IMR-90 (cell line): ENCODE measurements around the gene CXCL6.

Experiments
- BHLHE40 ChIP-seq: fragments of 150-350 bp; IDR thresholded peaks from 2 replicates; pipeline ENCODE4 v1.6.1; 2016; ENCODE audit warnings: mild to moderate bottlenecking, low read depth, low read length
- CTCF ChIP-seq: conservative IDR thresholded peaks from 2 replicates; pipeline ENCODE4 v1.5.1; 2012; ENCODE audit warnings: mild to moderate bottlenecking, low read depth, low read length, improper control_type of control experiment
- FOS ChIP-seq: fragments of 150-350 bp; IDR thresholded peaks from 2 replicates; pipeline ENCODE4 v1.6.1; 2016; ENCODE audit warnings: low read depth, low read length
- MAFK ChIP-seq: IDR thresholded peaks from 2 replicates; pipeline ENCODE4 v1.6.1; 2012; ENCODE audit warnings: low read depth, low read length, improper control_type of control experiment
- POLR2A ChIP-seq: IDR thresholded peaks from 2 replicates; pipeline ENCODE4 v1.6.1; 2012; ENCODE audit warnings: mild to moderate bottlenecking, low read depth, low read length
- RAD21 ChIP-seq: IDR thresholded peaks from 2 replicates; pipeline ENCODE4 v1.6.1; 2012; ENCODE audit warnings: low read length, improper control_type of control experiment
- RCOR1 ChIP-seq: IDR thresholded peaks from 2 replicates; pipeline ENCODE4 v1.6.1; 2012; ENCODE audit warnings: mild to moderate bottlenecking, low read length, improper control_type of control experiment; ENCODE audit not compliant: insufficient replicate concordance
- RFX5 ChIP-seq: IDR thresholded peaks from 2 replicates; pipeline ENCODE4 v1.8.0; 2012; ENCODE audit warnings: low read depth, mild to moderate bottlenecking, low read length, moderate library complexity
- SMC3 ChIP-seq: fragments of 150-350 bp; IDR thresholded peaks from 2 replicates; pipeline ENCODE4 v1.6.1; 2016; ENCODE audit warnings: low read depth, mild to moderate bottlenecking, antibody characterized with exemption, low read length, moderate library complexity
- TF ChIP-seq, protein P1 (sequence below): fragments of 150-350 bp; IDR thresholded peaks from 2 replicates; pipeline ENCODE4 v1.6.1; 2017; ENCODE audit warnings: mild to moderate bottlenecking, antibody characterized with exemption, low read length, low read depth

GRCh38 chr4:73836373-73837279, at the start of gene CXCL6:
- no peak for TF ChIP-seq POLR2A
- no peak for TF ChIP-seq CTCF
- no peak for TF ChIP-seq SMC3
- no peak for TF ChIP-seq BHLHE40
- TF ChIP-seq RCOR1, result no peak
- TF ChIP-seq FOS, result no peak
- no peak for TF ChIP-seq RFX5
- TF ChIP-seq, protein P1, sequence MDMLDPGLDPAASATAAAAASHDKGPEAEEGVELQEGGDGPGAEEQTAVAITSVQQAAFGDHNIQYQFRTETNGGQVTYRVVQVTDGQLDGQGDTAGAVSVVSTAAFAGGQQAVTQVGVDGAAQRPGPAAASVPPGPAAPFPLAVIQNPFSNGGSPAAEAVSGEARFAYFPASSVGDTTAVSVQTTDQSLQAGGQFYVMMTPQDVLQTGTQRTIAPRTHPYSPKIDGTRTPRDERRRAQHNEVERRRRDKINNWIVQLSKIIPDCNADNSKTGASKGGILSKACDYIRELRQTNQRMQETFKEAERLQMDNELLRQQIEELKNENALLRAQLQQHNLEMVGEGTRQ, result no peak
- no peak for TF ChIP-seq MAFK
- no peak for TF ChIP-seq RAD21
